ENCODE results near the gene EYS. TPM values are rescaled to one million over a fixed set of nuclear protein-coding genes. Genes with fewer than 3 reads are reported as not detected.

Gene EYS
- total RNA-seq, 3 donors from 2014 or later: 0.16 to 0.61 (median 0.60) TPM

DNA sequence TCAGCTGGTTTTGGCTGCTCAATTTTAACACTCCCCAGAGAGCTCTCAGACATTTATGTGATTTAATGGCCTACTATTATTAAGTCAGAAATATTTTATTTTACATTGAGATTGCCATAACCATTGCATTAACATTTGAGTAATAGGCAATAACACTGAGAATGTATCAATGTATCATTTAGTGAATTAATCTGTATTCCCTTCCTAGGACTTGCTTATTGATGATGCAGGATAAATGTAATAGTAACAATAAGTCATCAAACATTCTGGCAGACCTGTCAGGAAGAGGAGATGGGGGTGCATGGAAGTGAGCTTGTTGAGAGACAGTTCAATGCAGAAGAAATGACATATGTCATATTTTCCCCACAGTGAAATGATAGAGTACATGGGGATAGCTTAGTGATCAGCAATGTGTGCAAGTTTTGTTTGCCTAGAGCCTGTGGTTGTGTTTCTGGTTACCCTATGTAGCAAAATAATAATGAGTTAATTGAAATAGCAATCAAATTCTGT, 458.9 kb downstream of the EYS start:
- H3K36me3 ChIP-seq (ENCODE audit: low read depth): no peaks in the 10 kb centered on the region
- ATAC-seq: no peak
- H3K4me3 ChIP-seq: no peak overlapping the region
- no peaks in the 10 kb centered on the region for H3K4me1 ChIP-seq (ENCODE audit: low read depth)
- intact Hi-C loops (cut with DNase I, micrococcal nuclease): no loop called here
- no peaks in the 10 kb centered on the region for H3K9me3 ChIP-seq
- no peak for TF ChIP-seq CTCF (IDR thresholded peaks at IDR 0.05)
- no peak for DNase-seq

- intact Hi-C loops (cut with DNase I, micrococcal nuclease): no loop called here
- ATAC-seq (no peak), DNase-seq (no peak)
- no peaks in the 10 kb centered on the region for H3K9me3 ChIP-seq
- TF ChIP-seq CTCF (IDR thresholded peaks at IDR 0.05): no peak
- H3K36me3 ChIP-seq (ENCODE audit: low read depth): no peaks in the 10 kb centered on the region
- no peak overlapping the region for H3K4me3 ChIP-seq
- no peaks in the 10 kb centered on the region for H3K4me1 ChIP-seq (ENCODE audit: low read depth)
Observed at GRCh38 chr6:65231616-65232015, 475.4 kb downstream of the EYS start.

DNA sequence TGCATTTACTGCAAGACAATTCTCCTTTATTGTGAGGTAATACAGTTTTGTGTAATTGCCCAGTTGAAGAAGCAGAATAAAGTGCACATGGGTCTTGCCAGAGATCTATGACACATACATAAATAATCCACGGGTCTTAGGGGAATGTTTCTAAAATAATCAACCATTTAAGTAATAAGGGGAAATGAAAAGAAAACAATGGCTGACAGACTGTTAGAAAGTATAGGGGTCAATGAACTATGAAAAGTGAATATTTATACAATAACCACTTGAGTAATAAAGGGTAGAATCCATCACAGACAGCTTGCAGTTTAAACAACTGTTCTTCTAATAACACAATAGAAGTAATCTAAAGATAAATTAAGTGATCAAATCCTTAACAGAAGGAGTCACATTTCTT, 477.2 kb downstream of the EYS start:
- ATAC-seq: no peak
- H3K4me3 ChIP-seq: no peak overlapping the region
- no peaks in the 10 kb centered on the region for H3K9me3 ChIP-seq
- DNase-seq: no peak
- TF ChIP-seq CTCF (IDR thresholded peaks at IDR 0.05): no peak
- intact Hi-C loops (cut with DNase I, micrococcal nuclease): no loop called here
- no peaks in the 10 kb centered on the region for H3K36me3 ChIP-seq (ENCODE audit: low read depth)
- H3K4me1 ChIP-seq (ENCODE audit: low read depth): no peaks in the 10 kb centered on the region

- Histone ChIP-seq H3K36me3 (ENCODE audit: low read depth) (no peaks in the 10 kb centered on the region), H3K4me3 (no peak overlapping the region), H3K4me1 (ENCODE audit: low read depth) (no peaks in the 10 kb centered on the region), H3K9me3 (peaks cover 8% of the 10 kb centered on the region)
- TF ChIP-seq CTCF (IDR thresholded peaks at IDR 0.05): no peak
- no peak for ATAC-seq
- intact Hi-C loops (cut with DNase I, micrococcal nuclease): no loop called here
- DNase-seq: no peak
Observed at GRCh38 chr6:65221153-65221552, 485.9 kb downstream of the EYS start.

DNA sequence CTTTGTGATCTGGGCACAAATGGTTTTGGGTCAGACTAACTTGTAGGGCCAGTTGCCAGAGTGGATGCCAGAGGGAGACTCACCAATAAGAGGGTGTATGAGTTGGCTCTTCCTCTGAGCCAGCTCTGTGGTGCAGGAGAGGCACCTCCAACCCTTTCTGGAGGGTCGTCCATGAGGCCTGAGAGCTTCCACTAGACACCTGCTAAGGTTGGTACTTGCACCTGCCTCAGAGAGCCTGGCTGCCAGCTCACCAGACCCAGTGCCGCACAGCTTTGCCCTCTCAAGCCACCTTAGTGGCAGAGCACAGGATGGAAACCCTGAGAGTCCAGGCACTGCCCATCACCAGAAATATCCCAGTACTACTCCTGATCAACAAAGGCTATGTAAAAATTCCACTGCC, 504.3 kb downstream of the EYS start:
- H3K4me3 ChIP-seq: no peak overlapping the region
- H3K9me3 ChIP-seq: no peaks in the 10 kb centered on the region
- intact Hi-C loops (cut with DNase I, micrococcal nuclease): no loop called here
- no peaks in the 10 kb centered on the region for H3K4me1 ChIP-seq (ENCODE audit: low read depth)
- peak in 1 of 3 donors; percentile 22 for DNase-seq
- no peaks in the 10 kb centered on the region for H3K36me3 ChIP-seq (ENCODE audit: low read depth)
- no peak for TF ChIP-seq CTCF (IDR thresholded peaks at IDR 0.05)
- no peak for ATAC-seq

DNA sequence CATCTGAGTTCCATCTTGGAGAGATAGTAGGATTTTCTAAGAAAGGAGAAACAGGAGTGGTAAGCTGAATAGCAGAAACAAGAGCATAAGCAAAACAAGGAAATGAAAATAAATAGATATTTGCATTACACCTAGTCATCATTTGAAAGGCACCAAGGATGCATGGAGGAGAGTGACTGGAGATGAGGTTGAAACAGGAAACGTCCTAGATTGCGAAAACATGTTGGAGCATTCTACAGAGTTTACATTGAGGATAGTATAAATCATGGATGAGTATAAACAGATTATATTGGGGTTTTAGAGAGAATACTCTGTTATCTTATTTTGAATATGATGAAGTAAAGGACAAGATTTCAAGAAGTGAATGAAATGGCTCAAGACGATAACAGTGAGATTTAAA, 507.3 kb downstream of the EYS start:
- intact Hi-C loops (cut with DNase I, micrococcal nuclease): no loop called here
- no peaks in the 10 kb centered on the region for H3K4me1 ChIP-seq (ENCODE audit: low read depth)
- no peak for ATAC-seq
- no peaks in the 10 kb centered on the region for H3K36me3 ChIP-seq (ENCODE audit: low read depth)
- no peak for DNase-seq
- no peak for TF ChIP-seq CTCF (IDR thresholded peaks at IDR 0.05)
- H3K9me3 ChIP-seq: no peaks in the 10 kb centered on the region
- no peak overlapping the region for H3K4me3 ChIP-seq

Data from mucosa of descending colon (tissue), 3 donors.